Activated CD4-positive, CD25-positive, alpha-beta regulatory T cell treated with anti-CD3 and anti-CD28 coated beads, Interleukin-2, amount 50 U/mL, for 16 hours (primary cell): ENCODE measurements around the gene S100A6.

ENCODE experiments used
- DNase-seq: peaks from one replicate; pipeline ENCODE4 v3.0.0-alpha.2; 2020; ENCODE audit warnings: low read depth, low spot score

The S100A6 gene

GRCh38 chr1:153503766-153504165, 32.0 kb downstream of the S100A6 start:
- no peak for DNase-seq

GRCh38 chr1:153498746-153499145, 37.0 kb downstream of the S100A6 start:
- DNase-seq, result no peak

GRCh38 chr1:153495536-153495935, 40.3 kb downstream of the S100A6 start:
- no peak for DNase-seq

GRCh38 chr1:153494976-153495535, 40.7 kb downstream of the S100A6 start:
- peak; percentile 62 for DNase-seq

- DNase-seq, result no peak
Measured at GRCh38 chr1:153493343-153493960, 42.3 kb downstream of the S100A6 start.

- DNase-seq, result no peak
Measured at GRCh38 chr1:153490272-153491051, 45.3 kb downstream of the S100A6 start.

- DNase-seq, result no peak
Measured at GRCh38 chr1:153488731-153489130, 47.1 kb downstream of the S100A6 start.

GRCh38 chr1:153487707-153488106, 48.1 kb downstream of the S100A6 start:
- no peak for DNase-seq

- DNase-seq, result no peak
Measured at GRCh38 chr1:153485863-153486262, 49.9 kb downstream of the S100A6 start.
